Stimulated activated CD4-positive, alpha-beta T cell treated with anti-CD3 and anti-CD28 coated beads, Interleukin-15, amount 100 ng/mL, for 24 hours (primary cell): ENCODE measurements around the gene ACADM.
"Not testable (repeated sequence)": the region's sequence is repeated elsewhere in the genome, so short reads cannot be mapped to it uniquely, and the experiment has no call there.

ENCODE experiments used
- DNase-seq: peaks from one replicate; pipeline ENCODE4 v3.0.0-alpha.2; 2020

The ACADM gene

GRCh38 chr1:75796376-75797272, 72.1 kb downstream of the ACADM start, which contains the start of gene MSH4:
Gene MSH4 (plus strand): TSS chr1:75796882. CDS start chr1:75796986, 104 bp downstream.
- peak; percentile 68 for DNase-seq

GRCh38 chr1:75797273-75797588, 72.7 kb downstream of the ACADM start:
- no peak for DNase-seq

- peak; percentile 40 for DNase-seq
These were observed 73.2 kb downstream of the ACADM start for GRCh38 chr1:75797606-75798216.

GRCh38 chr1:75801480-75801879, 77.0 kb downstream of the ACADM start:
- not testable (repeated sequence) for DNase-seq

GRCh38 chr1:75808921-75809320, 84.4 kb downstream of the ACADM start:
- DNase-seq: no peak

GRCh38 chr1:75810113-75810512, 85.6 kb downstream of the ACADM start:
- not testable (repeated sequence) for DNase-seq

GRCh38 chr1:75811211-75811981, 86.9 kb downstream of the ACADM start:
- no peak for DNase-seq

GRCh38 chr1:75812065-75812464, 87.6 kb downstream of the ACADM start:
- DNase-seq: no peak
